Measurements from ENCODE around the gene SAPCD2.
"Not testable (repeated sequence)": the region's sequence is repeated elsewhere in the genome, so short reads cannot be mapped to it uniquely, and the experiment has no call there.

The SAPCD2 gene, protein sequence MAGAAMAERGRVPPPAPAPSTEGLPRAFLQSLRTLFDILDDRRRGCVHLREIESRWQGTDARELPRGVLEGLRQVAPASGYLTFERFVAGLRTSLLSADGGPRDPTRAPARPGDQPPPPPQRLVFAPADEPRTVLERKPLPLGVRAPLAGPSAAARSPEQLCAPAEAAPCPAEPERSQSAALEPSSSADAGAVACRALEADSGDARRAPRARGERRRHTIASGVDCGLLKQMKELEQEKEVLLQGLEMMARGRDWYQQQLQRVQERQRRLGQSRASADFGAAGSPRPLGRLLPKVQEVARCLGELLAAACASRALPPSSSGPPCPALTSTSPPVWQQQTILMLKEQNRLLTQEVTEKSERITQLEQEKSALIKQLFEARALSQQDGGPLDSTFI

DNA sequence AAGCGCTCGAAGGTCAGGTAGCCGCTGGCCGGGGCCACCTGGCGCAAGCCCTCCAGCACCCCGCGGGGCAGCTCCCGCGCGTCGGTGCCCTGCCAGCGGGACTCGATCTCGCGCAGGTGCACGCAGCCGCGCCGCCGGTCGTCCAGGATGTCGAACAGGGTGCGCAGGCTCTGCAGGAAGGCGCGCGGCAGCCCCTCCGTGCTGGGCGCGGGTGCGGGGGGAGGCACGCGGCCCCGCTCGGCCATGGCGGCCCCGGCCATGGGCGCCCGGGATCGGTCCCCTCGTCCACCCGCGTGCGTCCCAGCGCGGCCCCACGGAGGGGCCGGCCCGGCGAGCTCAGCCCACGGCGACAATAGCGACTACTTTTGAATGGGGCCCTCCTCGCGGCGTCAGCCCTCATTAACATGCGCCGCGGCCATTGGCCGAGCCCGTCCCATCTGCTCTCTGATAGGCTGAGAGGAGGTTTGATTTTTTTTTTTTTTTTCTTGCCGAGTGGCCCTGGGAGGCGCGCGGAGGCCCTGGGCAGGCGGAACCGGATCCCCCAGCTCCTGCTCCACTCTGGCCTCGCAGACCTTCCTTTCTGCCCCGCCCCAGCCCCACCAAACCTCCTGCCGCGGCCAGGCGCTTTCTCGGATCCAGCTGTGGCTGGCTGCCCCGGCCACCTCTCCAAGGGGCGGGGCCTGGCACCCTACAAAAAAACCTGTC lies at the start of gene SAPCD2:
Gene SAPCD2 (minus strand): TSS at position 357 of the 705 bp plus-strand sequence. CDS start 97 bp downstream, at position 260.
- peak; percentile 93 for DNase-seq

DNA sequence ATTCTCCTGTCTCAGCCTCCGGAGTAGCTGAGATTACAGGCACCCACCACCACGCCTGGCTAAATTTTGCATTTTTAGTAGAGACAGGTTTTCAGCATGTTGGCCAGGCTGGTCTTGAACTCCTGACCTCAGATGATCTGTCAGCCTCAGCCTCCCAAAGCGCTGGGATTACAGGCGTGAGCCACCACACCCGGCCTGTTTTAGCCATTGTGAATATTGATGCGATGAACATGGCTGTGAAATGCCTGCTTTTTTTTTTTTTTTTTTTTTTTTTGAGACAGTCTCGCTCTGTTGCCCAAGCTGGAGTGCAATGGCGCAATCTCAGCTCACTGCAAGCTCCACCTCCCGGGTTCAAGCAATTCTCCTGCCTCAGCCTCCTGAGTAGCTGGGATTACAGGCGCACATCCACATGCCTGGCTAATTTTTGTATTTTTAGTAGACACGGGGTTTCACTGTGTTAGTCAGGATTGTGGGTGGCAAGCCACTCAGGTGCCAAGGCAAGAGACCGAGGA lies 47.8 kb upstream of the SAPCD2 start:
- not testable (repeated sequence) for DNase-seq

DNA sequence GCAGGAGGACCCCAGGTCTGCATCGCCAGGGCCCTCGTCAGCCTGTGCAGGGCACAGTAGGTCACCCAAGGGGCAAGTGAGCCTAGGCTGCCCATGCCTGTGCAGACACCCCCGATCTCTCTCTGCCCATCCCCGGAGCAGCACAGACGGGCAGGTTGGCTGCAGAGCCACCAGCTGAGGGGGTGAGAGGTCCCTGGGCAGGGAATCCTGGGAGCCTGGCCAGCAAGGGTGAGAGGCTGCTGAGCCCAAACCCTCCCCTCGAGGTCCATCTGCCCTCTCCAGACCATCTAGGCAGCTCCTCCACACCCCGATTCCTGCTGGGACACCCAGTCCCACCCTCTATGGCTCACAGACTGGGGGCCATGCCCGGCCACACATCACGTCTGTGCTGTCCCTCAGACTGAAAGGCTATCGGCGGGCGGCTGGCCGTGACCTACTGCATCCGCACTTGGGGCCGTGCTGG lies 46.9 kb upstream of the SAPCD2 start:
- no peak for DNase-seq

DNA sequence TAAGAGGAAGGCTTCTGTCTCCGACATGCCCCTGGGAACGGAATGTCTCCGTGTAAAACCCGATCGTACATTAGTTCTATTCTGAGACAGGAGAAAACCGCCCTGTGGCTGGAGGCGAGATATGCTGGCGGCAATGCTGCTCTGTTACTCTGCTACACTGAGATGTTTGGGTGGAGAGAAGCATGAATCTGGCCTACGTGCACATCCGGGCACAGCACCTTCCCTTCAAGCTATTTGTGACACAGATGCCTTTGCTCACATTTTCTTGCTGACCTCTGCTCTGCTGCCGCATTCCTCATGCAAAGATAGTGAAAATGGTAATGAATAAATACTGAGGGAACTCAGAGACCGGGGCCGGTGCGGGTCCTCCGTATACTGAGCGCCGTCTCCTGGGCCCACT lies 46.4 kb upstream of the SAPCD2 start:
- no peak for DNase-seq

DNA sequence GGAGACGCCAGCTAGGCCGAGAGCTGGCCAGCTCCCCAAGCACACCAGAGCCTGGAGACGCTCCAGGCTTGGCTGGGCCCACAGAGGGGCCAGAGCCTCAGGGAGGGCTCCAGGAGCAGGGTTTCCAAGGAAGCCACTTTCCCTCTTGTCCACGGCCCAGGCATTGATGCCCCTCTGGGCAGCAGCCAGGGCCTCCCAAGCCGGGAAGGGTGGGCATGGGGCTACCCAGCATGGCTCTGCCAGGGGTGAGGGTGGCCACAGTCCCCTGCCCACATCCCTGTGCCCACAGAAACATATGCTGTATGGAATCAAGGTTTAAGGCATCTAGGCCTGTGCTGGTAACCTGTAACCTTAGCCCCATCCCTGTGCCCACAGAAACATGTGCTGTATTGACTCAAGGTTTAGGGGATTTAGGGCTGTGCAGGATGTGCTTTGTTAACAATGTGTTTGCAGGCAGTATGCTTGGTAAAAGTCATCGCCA lies 45.7 kb upstream of the SAPCD2 start:
- no peak for DNase-seq

DNA sequence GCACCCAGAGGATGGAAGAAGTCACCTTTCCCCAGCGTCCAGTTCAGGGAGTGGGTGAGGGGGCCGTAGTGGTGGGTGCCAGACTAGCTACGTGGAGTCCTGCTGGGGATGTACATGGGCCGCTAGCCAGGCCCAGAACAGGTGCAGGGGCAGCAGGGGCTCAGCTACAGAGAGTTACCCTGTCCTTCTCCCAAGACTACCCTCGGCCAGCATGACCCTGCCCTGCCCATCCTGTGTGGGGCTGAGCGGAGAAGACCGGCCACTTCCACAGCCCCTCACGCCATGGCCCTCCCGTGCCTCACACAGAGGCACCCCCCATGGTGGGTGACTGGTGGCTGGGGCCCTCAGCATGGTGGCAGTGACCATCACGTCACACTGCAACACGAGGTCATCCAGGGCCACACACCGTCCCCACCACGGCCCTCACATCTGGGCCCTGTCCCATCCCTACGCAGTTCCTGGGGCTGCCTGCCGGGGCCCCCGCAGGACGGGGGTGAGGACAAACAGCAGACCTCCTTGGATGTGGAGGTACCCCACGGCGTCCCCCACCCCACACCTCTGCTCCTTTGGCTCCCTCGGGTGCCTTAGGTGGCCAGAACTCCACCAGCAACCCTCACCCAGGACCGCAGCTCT lies 45.2 kb upstream of the SAPCD2 start:
- DNase-seq = no peak

DNA sequence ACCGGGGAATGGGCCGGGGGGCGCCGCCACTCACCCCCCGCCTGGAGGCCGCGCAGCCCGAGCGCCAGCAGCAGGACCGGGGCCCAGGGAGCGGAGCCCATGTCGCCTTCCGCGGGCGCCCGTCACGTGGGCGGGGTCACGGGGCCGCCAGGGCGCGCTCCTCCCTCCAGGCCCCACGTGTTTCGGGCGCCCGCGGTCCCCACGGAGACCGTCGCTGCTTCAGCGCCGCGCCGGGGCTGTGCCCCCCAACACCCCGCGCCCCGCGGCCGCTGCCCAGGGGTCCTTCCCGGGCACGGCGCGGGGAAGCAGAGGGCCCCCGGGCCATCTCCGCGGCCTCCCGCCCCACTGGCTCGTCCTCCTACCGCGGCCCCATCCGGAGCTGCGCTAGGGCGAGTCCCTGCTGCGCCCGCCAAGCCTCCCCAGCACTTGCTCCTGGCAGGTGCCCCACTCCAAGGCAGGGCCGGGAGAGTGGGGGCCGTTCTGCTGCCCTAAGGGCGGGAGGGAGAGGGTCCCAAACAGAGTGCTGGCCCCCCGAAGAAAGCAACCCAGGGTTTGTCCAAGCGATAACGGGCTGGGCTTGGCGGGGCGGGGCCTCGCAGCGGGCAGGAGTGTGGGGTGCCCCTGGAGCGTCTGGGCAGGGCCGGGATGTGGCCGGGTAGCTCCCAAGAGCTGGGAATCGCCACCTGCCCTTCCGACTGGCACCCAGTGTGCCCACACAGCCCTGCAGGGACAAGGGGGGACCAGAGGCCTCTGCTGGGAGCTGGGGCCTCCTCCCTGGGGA lies 44.4 kb upstream of the SAPCD2 start, which contains the start of gene DPP7:
Gene DPP7 (minus strand): TSS at position 121 of the 781 bp plus-strand sequence. CDS start 20 bp downstream, at position 101.
- DNase-seq = peak; percentile 53

DNA sequence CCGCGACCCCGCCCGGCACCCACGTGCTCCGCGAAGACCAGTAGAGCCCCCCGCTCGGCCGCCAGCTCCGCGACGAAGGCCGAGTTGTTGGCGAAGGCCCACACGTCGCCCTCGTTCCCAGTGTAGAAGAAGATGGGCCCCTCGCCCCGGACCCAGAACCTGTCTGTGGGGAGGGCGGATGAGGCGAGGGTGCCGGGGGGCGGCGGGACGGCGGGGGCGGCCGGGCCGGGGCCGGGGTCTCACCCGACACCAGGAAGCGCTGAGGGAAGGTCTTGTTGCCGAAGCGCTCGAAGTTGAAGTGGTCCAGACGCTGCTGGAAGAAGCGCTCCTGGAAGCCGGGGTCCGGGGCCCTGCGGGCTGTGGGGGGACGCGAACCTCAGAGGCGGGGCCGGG lies 43.9 kb upstream of the SAPCD2 start:
- DNase-seq = no peak

DNA sequence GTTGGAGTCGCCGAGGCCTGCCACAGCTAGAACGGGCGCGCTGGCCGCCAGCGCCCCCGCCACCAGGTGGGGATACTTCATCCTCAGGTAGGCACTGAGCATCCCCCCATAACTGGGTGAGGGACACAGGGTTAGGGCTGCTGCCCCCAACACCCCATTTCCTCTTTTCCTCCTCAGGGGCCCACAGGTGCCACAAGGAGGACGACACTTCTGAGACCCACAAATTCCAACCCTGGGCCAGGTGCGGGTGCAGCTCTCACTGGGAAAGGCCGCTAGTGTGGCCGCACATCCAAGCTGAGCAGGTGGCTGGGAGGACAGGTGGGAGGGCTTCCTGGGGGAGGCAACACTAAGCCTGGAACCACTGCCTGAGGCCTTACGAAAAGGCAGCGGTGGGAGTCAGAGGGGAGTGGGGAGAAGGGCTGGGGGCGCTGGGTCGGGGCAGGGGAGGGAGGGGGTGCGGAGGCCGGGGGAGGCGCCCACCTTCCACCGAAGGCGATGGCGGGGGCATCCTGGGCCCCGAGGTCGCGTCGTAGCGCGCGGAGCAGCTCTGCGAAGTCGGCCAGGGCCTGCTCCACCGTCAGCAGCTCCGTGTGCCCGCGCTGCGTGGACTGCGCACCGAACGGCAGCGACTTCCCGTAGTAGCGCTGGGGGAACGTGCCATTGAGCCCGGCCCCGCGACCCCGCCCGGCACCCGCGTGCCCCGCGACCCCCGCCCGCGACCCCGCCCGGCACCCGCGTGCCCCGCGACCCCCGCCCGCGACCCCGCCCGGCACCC lies 43.2 kb upstream of the SAPCD2 start:
- DNase-seq = no peak

DNA sequence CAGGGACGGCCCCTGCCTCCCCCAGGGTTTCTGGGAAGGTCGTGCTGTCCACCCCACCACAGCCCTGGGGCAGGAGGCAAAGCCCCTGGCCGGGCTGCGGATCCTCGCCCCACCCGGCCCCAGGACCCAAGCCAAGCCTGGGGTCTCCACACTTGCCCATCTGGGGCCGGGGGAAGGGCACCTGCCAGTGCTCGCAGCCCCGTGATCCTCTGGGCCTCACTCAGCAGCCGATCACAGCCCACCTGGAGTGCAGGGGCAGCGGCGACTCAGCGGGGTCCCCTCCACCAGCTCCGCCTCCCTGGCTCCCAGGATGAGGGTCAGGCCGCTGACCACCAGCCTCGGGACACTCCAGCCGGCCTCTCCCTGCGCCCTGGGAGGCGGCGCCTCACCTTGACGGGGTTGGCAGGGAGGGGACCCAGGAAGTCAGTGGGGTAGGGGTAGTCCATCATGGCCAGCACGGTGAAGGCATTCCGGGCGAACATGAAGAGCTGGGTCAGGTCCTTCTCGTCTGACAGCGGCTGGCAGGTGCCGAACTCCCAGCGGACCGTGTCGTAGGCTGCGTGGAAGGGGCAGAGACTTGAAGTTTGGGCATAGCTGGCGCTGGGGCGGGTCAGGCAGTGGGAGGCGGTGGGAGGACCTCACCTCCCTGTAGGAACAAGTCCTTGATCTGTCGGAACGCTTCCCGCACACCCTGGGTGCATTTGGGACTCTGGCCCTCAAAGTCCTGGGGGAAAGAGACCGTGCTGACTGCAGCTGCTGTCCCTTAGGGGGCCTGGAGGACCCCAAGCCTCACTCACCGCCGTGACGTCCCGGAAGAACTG lies 42.4 kb upstream of the SAPCD2 start:
- DNase-seq = no peak

DNA sequence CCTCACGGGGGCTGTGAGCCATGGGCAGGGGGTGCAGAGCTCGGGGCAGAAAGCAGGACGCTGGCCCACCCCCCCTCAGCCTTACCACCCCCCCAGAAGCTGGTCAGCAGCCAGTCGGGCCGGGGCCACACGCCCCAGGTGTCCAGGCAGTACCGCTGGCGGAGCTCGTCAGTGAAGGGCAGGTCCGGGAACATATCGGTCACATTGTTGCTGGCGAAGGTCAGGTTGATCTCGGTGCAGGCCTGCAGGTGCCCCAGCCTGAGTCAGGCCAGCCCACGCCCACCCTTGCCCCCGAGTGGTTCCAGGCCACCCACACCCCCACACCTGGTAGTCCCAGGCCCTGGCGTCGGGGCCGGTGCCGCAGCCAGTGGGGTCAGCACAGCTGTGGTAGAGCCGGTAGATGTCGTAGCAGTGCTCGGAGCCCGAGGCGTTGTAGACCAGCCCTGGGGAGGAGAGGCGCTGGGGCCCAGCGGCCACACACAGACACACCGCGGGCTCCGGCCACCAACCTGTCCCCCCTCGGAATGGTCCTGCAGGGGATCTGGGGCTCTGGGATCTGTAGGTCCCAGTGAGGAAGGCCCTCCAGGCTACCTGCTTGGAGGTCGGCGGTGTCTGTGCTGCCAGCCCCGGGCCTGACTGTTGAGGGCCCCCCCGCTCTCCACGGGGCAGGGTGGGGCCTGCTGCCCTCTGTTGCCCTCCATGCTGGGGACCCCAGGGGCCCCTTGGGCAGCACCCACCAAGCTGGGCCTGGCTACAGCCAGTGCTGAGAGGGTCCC lies 41.6 kb upstream of the SAPCD2 start:
- no peak for DNase-seq

DNA sequence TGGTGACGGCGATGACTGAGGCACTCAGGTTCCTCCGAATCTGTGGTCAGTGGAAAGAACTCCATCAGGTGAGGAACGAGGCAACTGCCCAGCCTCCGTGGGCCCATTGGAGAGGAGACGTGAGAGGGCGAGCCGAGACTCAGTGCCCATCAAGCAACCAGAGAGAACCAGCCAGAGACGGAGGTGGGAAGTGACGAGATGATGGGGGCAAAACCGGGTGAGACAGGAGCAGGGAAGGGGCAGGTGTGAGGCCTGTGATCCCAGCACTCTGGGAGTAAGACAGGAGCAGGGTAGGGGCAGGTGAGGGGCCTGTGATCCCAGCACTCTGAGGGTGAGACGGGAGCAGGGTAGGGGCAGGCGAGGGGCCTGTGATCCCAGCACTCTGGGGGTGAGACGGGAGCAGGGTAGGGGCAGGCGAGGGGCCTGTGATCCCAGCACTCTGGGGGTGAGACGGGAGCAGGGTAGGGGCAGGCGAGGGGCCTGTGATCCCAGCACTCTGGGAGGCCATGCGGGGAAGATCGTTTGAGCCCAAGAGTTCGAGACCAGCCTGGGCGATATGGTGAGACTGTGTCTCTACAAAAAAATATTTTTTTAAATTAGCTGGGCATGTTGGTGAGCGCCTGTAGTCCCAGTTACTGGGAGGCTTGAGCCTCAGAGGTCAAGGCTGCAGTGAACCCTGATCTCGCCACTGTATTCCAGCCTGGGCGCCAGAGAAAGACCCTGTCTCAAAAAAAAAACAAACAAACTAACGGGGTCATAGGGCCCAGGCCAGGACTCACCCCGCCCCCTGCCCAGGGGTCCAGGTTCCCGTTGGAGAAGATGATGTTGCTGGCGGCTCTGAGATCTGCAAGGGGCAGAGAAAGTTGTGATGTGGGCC lies 40.8 kb upstream of the SAPCD2 start:
- no peak for DNase-seq

DNA sequence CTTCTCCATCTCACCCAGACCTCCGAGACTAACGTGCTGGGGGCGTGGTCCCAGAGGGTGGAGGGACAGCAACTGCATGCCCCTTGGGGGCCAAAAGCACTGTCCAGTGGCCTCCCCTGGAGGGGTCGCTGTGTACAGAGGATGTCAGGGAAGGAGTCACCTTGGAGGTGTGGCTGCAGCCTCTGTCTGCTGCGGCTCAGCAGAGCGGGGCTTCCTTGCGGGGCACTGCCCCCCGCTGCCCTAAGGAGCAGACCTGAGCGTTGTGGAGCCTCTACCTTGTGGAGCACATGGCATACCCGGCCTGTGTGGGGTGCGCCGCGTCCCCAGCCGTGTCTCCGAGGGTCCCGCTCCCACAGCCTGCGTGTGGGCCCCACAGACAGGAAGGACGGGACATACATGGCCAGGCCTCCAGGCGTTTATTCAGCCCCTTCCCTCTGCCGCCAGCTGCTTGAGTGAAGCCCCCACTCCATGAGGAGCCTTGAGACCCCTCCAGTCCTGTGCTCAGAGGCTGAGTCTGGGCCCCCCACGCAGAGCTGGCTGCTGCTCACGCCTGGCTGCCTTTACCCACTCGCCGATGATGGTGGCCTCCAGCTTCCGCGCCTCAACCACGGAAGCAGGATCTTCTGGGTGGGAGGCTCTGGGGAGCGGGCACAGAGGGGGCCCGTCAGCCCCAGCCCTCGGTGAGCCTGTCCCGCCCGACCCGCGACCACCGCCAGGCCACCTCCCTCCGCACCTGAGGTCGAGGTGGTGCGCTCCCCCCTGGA lies 40.0 kb upstream of the SAPCD2 start:
- DNase-seq = no peak

DNA sequence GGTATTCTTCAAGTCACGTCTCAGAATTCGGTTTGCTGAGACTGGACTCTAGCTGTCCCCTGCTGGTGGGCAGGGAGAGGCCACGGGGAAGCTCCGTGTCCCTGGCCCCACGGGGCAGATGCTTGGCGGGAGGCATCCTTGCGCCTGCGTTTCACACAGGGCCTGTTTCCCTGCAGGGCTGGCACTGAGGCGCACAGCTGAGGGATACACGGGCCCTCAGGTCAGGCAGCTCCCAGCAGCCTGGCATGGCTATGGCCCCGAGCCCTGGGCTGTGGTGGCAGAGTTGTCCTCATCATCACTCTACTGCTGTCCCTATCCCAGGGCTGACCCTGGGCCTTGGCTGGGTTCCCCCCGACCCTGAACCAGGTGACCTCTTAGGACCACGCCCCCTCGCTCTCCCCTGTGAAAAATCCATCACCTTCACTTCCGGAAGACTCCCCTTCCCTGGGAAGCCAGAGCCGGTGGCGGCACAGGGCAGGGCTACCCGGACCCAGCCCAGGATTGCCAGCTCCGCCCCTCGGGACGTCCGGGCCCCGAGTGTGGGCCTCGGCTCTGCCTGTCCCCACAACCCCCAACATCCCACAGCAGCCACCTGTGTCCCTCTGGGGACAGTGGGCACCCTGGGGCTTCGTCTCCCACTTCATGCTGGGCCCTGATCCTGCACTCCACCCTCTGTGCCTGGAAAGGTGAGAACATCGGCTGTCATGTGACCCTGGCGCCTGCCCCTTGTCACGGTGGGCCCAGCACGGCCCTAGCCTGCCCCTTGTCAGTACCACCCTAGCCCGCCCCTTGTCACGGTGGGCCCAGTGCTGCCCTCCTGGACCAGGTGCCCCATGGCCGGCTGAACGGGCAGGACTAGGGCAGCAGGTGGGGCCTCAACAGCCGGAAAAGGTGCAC lies 39.1 kb upstream of the SAPCD2 start:
- no peak for DNase-seq

DNA sequence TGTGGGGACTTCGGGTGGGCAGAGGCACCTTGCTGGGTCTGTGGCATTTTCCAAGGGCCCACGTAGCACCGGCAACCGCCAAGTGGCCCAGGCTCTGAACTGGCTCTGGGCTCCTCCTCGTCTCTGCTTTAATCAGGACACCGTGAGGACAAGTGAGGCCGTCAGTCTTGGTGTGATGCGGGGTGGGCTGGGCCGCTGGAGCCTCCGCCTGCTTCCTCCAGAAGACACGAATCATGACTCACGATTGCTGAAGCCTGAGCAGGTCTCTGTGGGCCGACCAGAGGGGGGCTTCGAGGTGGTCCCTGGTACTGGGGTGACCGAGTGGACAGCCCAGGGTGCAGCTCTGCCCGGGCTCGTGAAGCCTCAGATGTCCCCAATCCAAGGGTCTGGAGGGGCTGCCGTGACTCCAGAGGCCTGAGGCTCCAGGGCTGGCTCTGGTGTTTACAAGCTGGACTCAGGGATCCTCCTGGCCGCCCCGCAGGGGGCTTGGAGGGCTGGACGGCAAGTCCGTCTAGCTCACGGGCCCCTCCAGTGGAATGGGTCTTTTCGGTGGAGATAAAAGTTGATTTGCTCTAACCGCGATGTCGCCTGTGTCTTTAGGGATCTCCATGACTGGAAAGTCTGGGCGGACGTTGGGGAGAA lies 38.4 kb upstream of the SAPCD2 start:
- no peak for DNase-seq

DNA sequence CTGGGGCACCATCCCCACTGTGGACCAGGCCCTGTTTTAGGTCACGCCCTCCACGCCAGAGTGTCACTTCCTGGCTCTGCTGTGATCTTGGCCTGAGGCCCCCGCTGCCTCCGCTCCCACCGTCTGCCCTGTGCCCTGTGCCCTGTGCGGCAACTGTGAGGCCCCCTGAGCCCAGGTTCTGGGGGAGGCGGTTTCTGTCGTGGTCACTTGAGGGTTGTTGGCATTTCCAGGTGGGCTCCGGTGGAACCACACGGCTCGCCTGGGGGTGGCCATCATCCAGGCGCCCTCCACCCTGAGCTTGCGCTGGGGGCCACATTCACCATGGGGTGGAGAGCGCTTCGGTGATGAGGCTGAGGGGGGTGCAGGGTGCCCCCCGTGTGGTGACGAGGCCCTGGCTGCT lies 37.6 kb upstream of the SAPCD2 start:
- DNase-seq = no peak

Data from NCI-H510A (cell line).